HEK293 (cell line): Measurements from ENCODE around the gene FES.

ENCODE experiments used
- BCL11A ChIP-seq: fragments of 450-650 bp; formaldehyde crosslinking; IDR thresholded peaks from 2 replicates; pipeline ENCODE4 v1.5.1; 2016; ENCODE audit warnings: low read depth, missing biosample characterization, missing genetic modification characterization
- ELK4 ChIP-seq: IDR thresholded peaks from 2 replicates; pipeline ENCODE4 v1.6.1; 2011; ENCODE audit warnings: mild to moderate bottlenecking, low read depth, low read length, borderline replicate concordance
- GLI2 ChIP-seq: fragments of 450-650 bp; formaldehyde crosslinking; IDR thresholded peaks from 2 replicates; pipeline ENCODE4; 2017; ENCODE audit warnings: missing biosample characterization, missing genetic modification characterization, low read depth, borderline replicate concordance
- GLIS1 ChIP-seq: fragments of 450-650 bp; formaldehyde crosslinking; IDR thresholded peaks from 2 replicates; pipeline ENCODE4 v1.5.1; 2016; ENCODE audit warnings: missing biosample characterization, missing genetic modification characterization
- KLF1 ChIP-seq: fragments of 450-650 bp; formaldehyde crosslinking; IDR thresholded peaks from 2 replicates; pipeline ENCODE4 v1.5.1; 2016; ENCODE audit warnings: missing biosample characterization, missing genetic modification characterization
- KLF16 ChIP-seq: fragments of 450-650 bp; formaldehyde crosslinking; IDR thresholded peaks from 2 replicates; pipeline ENCODE4 v1.5.1; 2017; ENCODE audit warnings: missing biosample characterization, missing genetic modification characterization
- OSR2 ChIP-seq: fragments of 450-650 bp; formaldehyde crosslinking; IDR thresholded peaks from 2 replicates; pipeline ENCODE4 v1.5.1; 2016; ENCODE audit warnings: missing biosample characterization, missing genetic modification characterization
- PRDM1 ChIP-seq: fragments of 450-650 bp; formaldehyde crosslinking; IDR thresholded peaks from 2 replicates; pipeline ENCODE4; 2016; ENCODE audit warnings: missing biosample characterization, missing genetic modification characterization
- SP7 ChIP-seq: fragments of 450-650 bp; formaldehyde crosslinking; IDR thresholded peaks from 2 replicates; pipeline ENCODE4 v1.5.1; 2016; ENCODE audit warnings: missing biosample characterization, missing genetic modification characterization
- ZBTB1 ChIP-seq: fragments of 450-650 bp; formaldehyde crosslinking; IDR thresholded peaks from 2 replicates; pipeline ENCODE4 v1.5.1; 2016; ENCODE audit warnings: missing biosample characterization, missing genetic modification characterization
- ZBTB20 ChIP-seq: fragments of 450-650 bp; formaldehyde crosslinking; IDR thresholded peaks from 2 replicates; pipeline ENCODE4 v1.5.1; 2016; ENCODE audit warnings: missing biosample characterization, missing genetic modification characterization
- ZBTB6 ChIP-seq: fragments of 450-650 bp; formaldehyde crosslinking; IDR thresholded peaks from 2 replicates; pipeline ENCODE4 v1.5.1; 2017; ENCODE audit warnings: missing biosample characterization, missing genetic modification characterization
- ZFP41 ChIP-seq: fragments of 450-650 bp; formaldehyde crosslinking; IDR thresholded peaks from 2 replicates; pipeline ENCODE4 v1.5.1; 2016; ENCODE audit warnings: missing biosample characterization, missing genetic modification characterization, borderline replicate concordance
- ZIC2 ChIP-seq: fragments of 450-650 bp; formaldehyde crosslinking; IDR thresholded peaks from 2 replicates; pipeline ENCODE4 v1.5.1; 2016; ENCODE audit warnings: missing biosample characterization, missing genetic modification characterization
- ZNF24 ChIP-seq: fragments of 450-650 bp; formaldehyde crosslinking; IDR thresholded peaks from 2 replicates; pipeline ENCODE4 v1.5.1; 2016; ENCODE audit warnings: missing biosample characterization, missing genetic modification characterization
- ZNF302 ChIP-seq: fragments of 450-650 bp; formaldehyde crosslinking; IDR thresholded peaks from 2 replicates; pipeline ENCODE4 v1.5.1; 2016; ENCODE audit warnings: missing biosample characterization, missing genetic modification characterization, low read depth
- ZNF324 ChIP-seq: fragments of 450-650 bp; formaldehyde crosslinking; IDR thresholded peaks from 2 replicates; pipeline ENCODE4 v1.5.1; 2016; ENCODE audit warnings: missing biosample characterization, missing genetic modification characterization
- ZNF335 ChIP-seq: fragments of 450-650 bp; formaldehyde crosslinking; conservative IDR thresholded peaks from 2 replicates; pipeline ENCODE4 v1.5.1; 2016; ENCODE audit warnings: missing biosample characterization, missing genetic modification characterization
- ZNF366 ChIP-seq: fragments of 450-650 bp; formaldehyde crosslinking; conservative IDR thresholded peaks from 2 replicates; pipeline ENCODE4 v1.5.1; 2016; ENCODE audit warnings: missing biosample characterization, missing genetic modification characterization
- ZNF394 ChIP-seq: fragments of 450-650 bp; formaldehyde crosslinking; IDR thresholded peaks from 2 replicates; pipeline ENCODE4 v1.5.1; 2016; ENCODE audit warnings: missing biosample characterization, missing genetic modification characterization, mild to moderate bottlenecking, moderate library complexity, borderline replicate concordance
- ZNF513 ChIP-seq: fragments of 450-650 bp; IDR thresholded peaks from 2 replicates; pipeline ENCODE4 v1.5.1; 2018; ENCODE audit warnings: missing biosample characterization, missing genetic modification characterization
- ZNF548 ChIP-seq: fragments of 450-650 bp; formaldehyde crosslinking; IDR thresholded peaks from 2 replicates; pipeline ENCODE4 v1.5.1; 2016; ENCODE audit warnings: missing biosample characterization, missing genetic modification characterization
- ZNF701 ChIP-seq: fragments of 450-650 bp; formaldehyde crosslinking; IDR thresholded peaks from 2 replicates; pipeline ENCODE4 v1.5.1; 2016; ENCODE audit warnings: missing biosample characterization, missing genetic modification characterization
- ZNF776 ChIP-seq: fragments of 450-650 bp; formaldehyde crosslinking; IDR thresholded peaks from 2 replicates; pipeline ENCODE4 v1.5.0; 2017; ENCODE audit warnings: missing biosample characterization, missing genetic modification characterization, borderline replicate concordance
- TF ChIP-seq, protein P1 (sequence below): fragments of 450-650 bp; formaldehyde crosslinking; IDR thresholded peaks from 2 replicates; pipeline ENCODE4 v1.5.1; 2016; ENCODE audit warnings: missing biosample characterization, missing genetic modification characterization
- TF ChIP-seq, protein P2 (sequence below): fragments of 450-650 bp; formaldehyde crosslinking; IDR thresholded peaks from 2 replicates; pipeline ENCODE4 v1.5.1; 2016; ENCODE audit warnings: missing biosample characterization, missing genetic modification characterization

The FES gene

GRCh38 chr15:90836296-90836871 lies 47.9 kb upstream of the FES start (continued):
- TF ChIP-seq KLF1 (tag by site-specific recombination) (no peak), ZBTB6 (tag by site-specific recombination) (no peak), ZNF394 (peak; percentile 59; the same call in 1 of the 2 replicates), GLI2 (tag by site-specific recombination) (no peak), ZNF324 (peak; percentile 70; the same call in 1 of the 2 replicates), ZNF513 (tag by site-specific recombination) (no peak), ZNF335 (tag by site-specific recombination) (peak; percentile 58), SP7 (tag by site-specific recombination) (0 out of 2 replicates have a peak, but pooled peaks have one; percentile 37), ZFP41 (tag by site-specific recombination) (no peak), BCL11A (no peak), ZBTB1 (tag by site-specific recombination) (no peak), ZIC2 (tag by site-specific recombination) (peak; percentile 65), ZNF776 (tag by site-specific recombination) (no peak), ZNF366 (tag by site-specific recombination) (no peak), OSR2 (tag by site-specific recombination) (no peak), ZNF701 (tag by site-specific recombination) (no peak), ZNF302 (tag by site-specific recombination) (no peak), ZNF548 (tag by site-specific recombination) (no peak), ZBTB20 (tag by site-specific recombination) (0 out of 2 replicates have a peak, but pooled peaks have one; percentile 15), GLIS1 (tag by site-specific recombination) (peak; percentile 85), PRDM1 (tag by site-specific recombination) (peak; percentile 28; the same call in 1 of the 2 replicates), ZNF24 (tag by site-specific recombination) (0 out of 2 replicates have a peak, but pooled peaks have one; percentile 35), KLF16 (tag by site-specific recombination) (no peak), ELK4 (no peak)
- TF ChIP-seq, protein P1, sequence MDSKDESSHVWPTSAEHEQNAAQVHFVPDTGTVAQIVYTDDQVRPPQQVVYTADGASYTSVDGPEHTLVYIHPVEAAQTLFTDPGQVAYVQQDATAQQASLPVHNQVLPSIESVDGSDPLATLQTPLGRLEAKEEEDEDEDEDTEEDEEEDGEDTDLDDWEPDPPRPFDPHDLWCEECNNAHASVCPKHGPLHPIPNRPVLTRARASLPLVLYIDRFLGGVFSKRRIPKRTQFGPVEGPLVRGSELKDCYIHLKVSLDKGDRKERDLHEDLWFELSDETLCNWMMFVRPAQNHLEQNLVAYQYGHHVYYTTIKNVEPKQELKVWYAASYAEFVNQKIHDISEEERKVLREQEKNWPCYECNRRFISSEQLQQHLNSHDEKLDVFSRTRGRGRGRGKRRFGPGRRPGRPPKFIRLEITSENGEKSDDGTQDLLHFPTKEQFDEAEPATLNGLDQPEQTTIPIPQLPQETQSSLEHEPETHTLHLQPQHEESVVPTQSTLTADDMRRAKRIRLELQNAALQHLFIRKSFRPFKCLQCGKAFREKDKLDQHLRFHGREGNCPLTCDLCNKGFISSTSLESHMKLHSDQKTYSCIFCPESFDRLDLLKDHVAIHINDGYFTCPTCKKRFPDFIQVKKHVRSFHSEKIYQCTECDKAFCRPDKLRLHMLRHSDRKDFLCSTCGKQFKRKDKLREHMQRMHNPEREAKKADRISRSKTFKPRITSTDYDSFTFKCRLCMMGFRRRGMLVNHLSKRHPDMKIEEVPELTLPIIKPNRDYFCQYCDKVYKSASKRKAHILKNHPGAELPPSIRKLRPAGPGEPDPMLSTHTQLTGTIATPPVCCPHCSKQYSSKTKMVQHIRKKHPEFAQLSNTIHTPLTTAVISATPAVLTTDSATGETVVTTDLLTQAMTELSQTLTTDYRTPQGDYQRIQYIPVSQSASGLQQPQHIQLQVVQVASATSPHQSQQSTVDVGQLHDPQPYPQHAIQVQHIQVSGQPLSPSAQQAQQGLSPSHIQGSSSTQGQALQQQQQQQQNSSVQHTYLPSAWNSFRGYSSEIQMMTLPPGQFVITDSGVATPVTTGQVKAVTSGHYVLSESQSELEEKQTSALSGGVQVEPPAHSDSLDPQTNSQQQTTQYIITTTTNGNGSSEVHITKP (tag by site-specific recombination), result peak; percentile 84
- TF ChIP-seq, protein P2, sequence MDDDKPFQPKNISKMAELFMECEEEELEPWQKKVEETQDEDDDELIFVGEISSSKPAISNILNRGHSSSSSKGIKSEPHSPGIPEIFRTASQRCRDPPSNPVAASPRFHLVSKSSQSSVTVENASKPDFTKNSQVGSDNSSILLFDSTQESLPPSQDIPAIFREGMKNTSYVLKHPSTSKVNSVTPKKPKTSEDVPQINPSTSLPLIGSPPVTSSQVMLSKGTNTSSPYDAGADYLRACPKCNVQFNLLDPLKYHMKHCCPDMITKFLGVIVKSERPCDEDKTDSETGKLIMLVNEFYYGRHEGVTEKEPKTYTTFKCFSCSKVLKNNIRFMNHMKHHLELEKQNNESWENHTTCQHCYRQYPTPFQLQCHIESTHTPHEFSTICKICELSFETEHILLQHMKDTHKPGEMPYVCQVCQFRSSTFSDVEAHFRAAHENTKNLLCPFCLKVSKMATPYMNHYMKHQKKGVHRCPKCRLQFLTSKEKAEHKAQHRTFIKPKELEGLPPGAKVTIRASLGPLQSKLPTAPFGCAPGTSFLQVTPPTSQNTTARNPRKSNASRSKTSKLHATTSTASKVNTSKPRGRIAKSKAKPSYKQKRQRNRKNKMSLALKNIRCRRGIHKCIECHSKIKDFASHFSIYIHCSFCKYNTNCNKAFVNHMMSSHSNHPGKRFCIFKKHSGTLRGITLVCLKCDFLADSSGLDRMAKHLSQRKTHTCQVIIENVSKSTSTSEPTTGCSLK (tag by site-specific recombination), result no peak
